AG04450 (cell line): ENCODE data around the gene PEX26. TPM values are rescaled to one million over a fixed set of nuclear protein-coding genes. Genes with fewer than 3 reads are reported as not detected.

Source experiments
- CTCF ChIA-PET: fragments of 300-600, 350-600 bp; formaldehyde crosslinking; extraction: SDS; loops from one replicate; lab custom pipeline; 2022; ENCODE audit warnings: antibody characterized with exemption, inconsistent platforms; lab: Charles Lee
- POLR2A ChIA-PET: fragments of 350-600 bp; formaldehyde crosslinking; extraction: SDS; loops from one replicate; lab custom pipeline; 2021; ENCODE audit warnings: antibody characterized with exemption, inconsistent platforms; lab: Yijun Ruan, JAX
- DNase-seq: peaks from one replicate; pipeline ENCODE4 v3.0.0-alpha.2; 2011; ENCODE audit warnings: low read depth, low spot score
- H3K27ac ChIP-seq: one replicate; pipeline ENCODE4 v1.5.1; 2012; ENCODE audit warnings: low read depth, low read length, control low read depth
- H3K27me3 ChIP-seq: one replicate; pipeline ENCODE4 v1.6.0; 2012; ENCODE audit warnings: low read length; ENCODE audit not compliant: control insufficient read depth, insufficient read depth
- H3K4me3 ChIP-seq: 2 replicates; pipeline ENCODE4 v1.5.1; 2011; ENCODE audit warnings: mild to moderate bottlenecking, low read depth, low read length, control low read depth
- H3K9me3 ChIP-seq: 2 replicates; pipeline ENCODE4 v1.5.1; 2012; ENCODE audit warnings: low read length; ENCODE audit not compliant: control insufficient read depth, insufficient read depth
- CTCF ChIP-seq: IDR thresholded peaks from 2 replicates; pipeline ENCODE4 v1.5.1; 2011; ENCODE audit warnings: low read depth, low read length, control low read depth, inconsistent platforms
- polyA plus RNA-seq: library from polyadenylated mRNA; depleted of rRNA; stranded (reverse); fragments of >200 nt; gene quantifications from 2 replicates; pipeline ENCODE4 v1.2.3, GENCODE V29; 2011

Gene PEX26
- polyA plus RNA-seq, 1 experiment: 20.8 TPM

GRCh38 chr22:18075101-18075719 is 2.6 kb upstream of the PEX26 start:
- TF ChIP-seq CTCF: no peak
- no peaks in the 10 kb centered on the region for H3K27me3 ChIP-seq
- no peak for DNase-seq
- H3K4me3 ChIP-seq: no peak overlapping the region
- no peak overlapping the region for H3K27ac ChIP-seq
- CTCF ChIA-PET: interaction anchor here (0.6 to 8.8 kb wide), 62 partner anchors 10 to 517 kb away, joined by 3 to 226 read pairs (median 6); partner anchors contain the start of gene MICAL3
- H3K9me3 ChIP-seq: no peaks in the 10 kb centered on the region; the same call in 1 of the 2 replicates
- POLR2A ChIA-PET: interaction anchor here (1.8 kb wide), 1 partner anchor 245 kb away, joined by 5 read pairs; no protein-coding TSS in a partner anchor

DNA sequence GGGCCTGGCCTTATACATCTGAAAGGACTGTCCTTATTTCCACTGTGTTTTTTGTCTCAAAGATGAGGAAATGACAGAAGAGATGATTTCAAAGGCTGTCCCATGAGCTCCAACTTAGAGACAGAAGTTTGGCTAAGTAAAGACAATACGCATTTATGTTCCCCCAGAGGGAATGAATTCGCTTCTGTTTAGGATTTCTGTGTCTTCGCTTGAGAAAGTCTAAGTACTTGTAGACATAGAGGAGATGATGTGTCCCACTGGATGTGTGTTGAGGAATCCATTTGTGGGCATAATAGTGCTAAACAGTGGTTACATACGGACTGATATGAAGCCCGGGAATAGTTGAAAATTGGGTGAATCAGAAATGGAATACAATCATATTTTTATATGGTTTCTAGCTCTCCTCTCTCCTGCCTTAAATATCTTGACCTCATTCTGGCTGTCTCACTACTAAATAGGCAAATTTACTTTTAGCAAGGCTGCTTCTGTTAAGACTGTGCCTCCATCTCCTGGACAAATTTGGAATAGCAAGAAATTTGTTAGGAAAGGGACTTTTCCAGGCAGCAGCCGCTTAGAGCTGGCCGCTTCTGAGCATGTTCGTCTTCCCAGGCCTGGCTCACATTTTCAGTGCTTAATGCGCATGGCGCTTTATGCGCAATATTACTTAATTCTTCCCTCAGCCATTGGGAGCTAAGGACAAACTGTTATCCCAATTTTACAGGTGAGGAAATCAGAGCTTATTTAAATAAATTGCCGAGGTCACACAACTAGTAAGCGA is 1.9 kb upstream of the PEX26 start:
- peak; percentile 91 for TF ChIP-seq CTCF
- CTCF ChIA-PET: interaction anchor here (0.5 to 8.8 kb wide), 92 partner anchors 7 to 518 kb away, joined by 3 to 226 read pairs (median 5); partner anchors contain the start of gene MICAL3
- Histone ChIP-seq H3K27me3 (no peaks in the 10 kb centered on the region), H3K27ac (no peak overlapping the region), H3K9me3 (no peaks in the 10 kb centered on the region; the same call in 1 of the 2 replicates), H3K4me3 (no peak overlapping the region)
- POLR2A ChIA-PET: interaction anchor here (0.6 to 1.8 kb wide), 3 partner anchors 38 to 246 kb away, joined by 4 to 5 read pairs (median 5); no protein-coding TSS in a partner anchor
- peak; percentile 80 for DNase-seq

DNA sequence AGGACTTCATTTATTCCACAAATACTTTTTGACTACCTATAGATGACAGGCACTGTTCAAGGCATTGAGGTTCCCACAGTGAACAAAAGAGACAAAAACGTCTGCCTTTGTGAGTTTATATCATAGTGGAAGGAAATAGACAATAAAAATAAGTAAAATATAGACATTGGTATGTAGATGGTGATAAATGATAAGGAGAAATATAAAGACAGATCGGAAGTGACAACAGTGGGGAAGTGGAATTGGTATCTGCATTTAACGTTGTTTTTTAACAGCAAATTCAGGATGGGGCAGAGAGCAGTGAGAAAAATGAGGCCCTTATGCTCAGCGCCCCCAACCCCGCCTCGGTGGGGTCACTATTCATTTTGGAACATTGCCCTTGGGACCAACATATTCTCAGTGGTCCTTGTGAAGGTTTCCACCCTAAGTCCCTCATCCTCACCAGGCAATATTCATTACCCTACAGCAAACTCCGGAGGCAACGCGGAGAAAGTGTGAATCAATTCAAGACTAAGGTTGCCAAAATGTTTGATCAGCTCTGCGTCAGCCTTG is 627 bp upstream of the PEX26 start:
- Histone ChIP-seq H3K27ac (peak overlapping the region; percentile 3), H3K4me3 (peak overlapping the region; percentile 100), H3K27me3 (no peaks in the 10 kb centered on the region), H3K9me3 (no peaks in the 10 kb centered on the region; the same call in 1 of the 2 replicates)
- DNase-seq: no peak
- TF ChIP-seq CTCF: no peak
- ChIA-PET POLR2A (interaction anchor here (0.9 to 1.3 kb wide), 4 partner anchors 12 to 113 kb away, joined by 3 to 4 read pairs (median 3); no protein-coding TSS in a partner anchor), CTCF (interaction anchor here (0.6 to 8.8 kb wide), 18 partner anchors 14 to 519 kb away, joined by 3 to 226 read pairs (median 7); no protein-coding TSS in a partner anchor)

GRCh38 chr22:18078329-18079041 is 695 bp downstream of the PEX26 start:
- POLR2A ChIA-PET: interaction anchor here (0.9 to 1.3 kb wide), 5 partner anchors 11 to 114 kb away, joined by 3 to 4 read pairs (median 3); no protein-coding TSS in a partner anchor
- CTCF ChIA-PET: interaction anchor here (0.6 to 8.8 kb wide), 6 partner anchors 24 to 520 kb away, joined by 3 to 226 read pairs (median 4); no protein-coding TSS in a partner anchor
- no peaks in the 10 kb centered on the region; the same call in 1 of the 2 replicates for H3K9me3 ChIP-seq
- TF ChIP-seq CTCF: peak; percentile 23
- no peaks in the 10 kb centered on the region for H3K27me3 ChIP-seq
- peak overlapping the region; percentile 100 for H3K4me3 ChIP-seq
- peak overlapping the region; percentile 57 for H3K27ac ChIP-seq
- DNase-seq: no peak
